IMR-90 (cell line): ENCODE data around the gene SPDYC. TPM values are rescaled to one million over a fixed set of nuclear protein-coding genes. Genes with fewer than 3 reads are reported as not detected.

Source experiments
- ATAC-seq: fragments of 200-7000 bp; cut with Tn5 transposase; 2 replicates; pipeline ENCODE4 v1.9.1; 2020; ENCODE audit warnings: low read depth, mild to moderate bottlenecking, moderate library complexity
- BruUV-seq: library from RNA; stranded (reverse); fragments of 400-500 nt; replicated peaks from 2 replicates; lab custom pipeline; 2021; lab: Mats Ljungman, UMichigan
- CTCF ChIA-PET: fragments of 300-600 bp; formaldehyde crosslinking; extraction: SDS; loops from one replicate; lab custom pipeline; 2021; ENCODE audit warnings: antibody characterized with exemption; lab: Yijun Ruan, JAX
- POLR2A ChIA-PET: fragments of 300-600 bp; sonication (Branson Sonifier 250); formaldehyde crosslinking; loops from one replicate; lab custom pipeline; 2022; ENCODE audit warnings: antibody characterized with exemption; ENCODE audit not compliant: unreplicated experiment; lab: Charles Lee
- DNase-seq: peaks from one replicate; pipeline ENCODE4 v3.0.0; 2013
- H2AFZ ChIP-seq: replicated peaks from 2 replicates; pipeline ENCODE3; 2013; ENCODE audit warnings: low read length, mild to moderate bottlenecking; ENCODE audit not compliant: poor library complexity
- H2AK5ac ChIP-seq: 2 replicates; pipeline ENCODE4 v1.6.1; 2013; ENCODE audit warnings: low read depth, low read length, inconsistent platforms
- H2AK9ac ChIP-seq: replicated peaks from 2 replicates; pipeline ENCODE3; 2013; ENCODE audit warnings: mild to moderate bottlenecking, low read depth, low read length, moderate library complexity; ENCODE audit not compliant: poor library complexity
- H2BK120ac ChIP-seq: 2 replicates; pipeline ENCODE4 v1.6.1; 2013; ENCODE audit warnings: low read depth, low read length, inconsistent platforms
- H2BK15ac ChIP-seq: 3 replicates; pipeline ENCODE4 v1.6.1; 2013; ENCODE audit warnings: low read depth, low read length, inconsistent platforms
- H2BK20ac ChIP-seq: 2 replicates; pipeline ENCODE4 v1.6.1; 2013; ENCODE audit warnings: low read depth, mild to moderate bottlenecking, inconsistent platforms, low read length, moderate library complexity
- H2BK5ac ChIP-seq: 2 replicates; pipeline ENCODE4 v1.6.1; 2013; ENCODE audit warnings: mild to moderate bottlenecking, low read depth, low read length, inconsistent platforms; ENCODE audit not compliant: poor library complexity, severe bottlenecking
- H3K14ac ChIP-seq: replicated peaks from 2 replicates; pipeline ENCODE4 v1.6.1; 2013; ENCODE audit warnings: low read depth, low read length, inconsistent platforms
- H3K18ac ChIP-seq: 2 replicates; pipeline ENCODE4 v1.6.1; 2013; ENCODE audit warnings: low read depth, low read length, control low read depth
- H3K23ac ChIP-seq: 2 replicates; pipeline ENCODE4 v1.6.1; 2013; ENCODE audit warnings: low read depth, low read length, inconsistent platforms
- H3K27ac ChIP-seq: 2 replicates; pipeline ENCODE4 v1.5.1; 2013; ENCODE audit warnings: mild to moderate bottlenecking, control low read depth, low read length; ENCODE audit not compliant: insufficient read depth
- H3K27me3 ChIP-seq: 2 replicates; pipeline ENCODE4 v1.6.1; 2013; ENCODE audit warnings: low read length; ENCODE audit not compliant: control insufficient read depth, insufficient read depth
- H3K36me3 ChIP-seq: 2 replicates; pipeline ENCODE4 v1.6.1; 2013; ENCODE audit warnings: low read length, mixed read lengths; ENCODE audit not compliant: control insufficient read depth, insufficient read depth
- H3K4ac ChIP-seq: 2 replicates; pipeline ENCODE4 v1.6.1; 2013; ENCODE audit warnings: low read depth, low read length, inconsistent platforms
- H3K4me1 ChIP-seq: 2 replicates; pipeline ENCODE4 v1.6.1; 2013; ENCODE audit warnings: low read length, mixed read lengths; ENCODE audit not compliant: control insufficient read depth, insufficient read depth
- H3K4me2 ChIP-seq: 2 replicates; pipeline ENCODE4 v1.6.1; 2013; ENCODE audit warnings: low read depth, mild to moderate bottlenecking, control low read depth, low read length, moderate library complexity
- H3K4me3 ChIP-seq: 2 replicates; pipeline ENCODE4 v1.5.1; 2013; ENCODE audit warnings: low read depth, mild to moderate bottlenecking, control low read depth, low read length, moderate library complexity; ENCODE audit not compliant: insufficient read depth
- H3K56ac ChIP-seq: 2 replicates; pipeline ENCODE4 v1.6.1; 2013; ENCODE audit warnings: low read length, inconsistent platforms; ENCODE audit not compliant: insufficient read depth; ENCODE audit errors: extremely low read depth
- H3K79me1 ChIP-seq, 2 experiments: 2 replicates each; pipeline ENCODE4 v1.6.1; 2013; ENCODE audit warnings: low read length in 2 of 2, inconsistent platforms in 1 of 2, low read depth in 1 of 2
- H3K9ac ChIP-seq: 2 replicates; pipeline ENCODE4 v1.6.1; 2013; ENCODE audit warnings: low read depth, low read length, control low read depth
- H3K9me1 ChIP-seq: 2 replicates; pipeline ENCODE4 v1.6.1; 2013; ENCODE audit warnings: low read length, inconsistent platforms; ENCODE audit not compliant: insufficient read depth
- H3K9me3 ChIP-seq: 2 replicates; pipeline ENCODE4 v1.6.1; 2013; ENCODE audit warnings: low read length; ENCODE audit not compliant: control insufficient read depth, insufficient read depth
- H4K20me1 ChIP-seq: 2 replicates; pipeline ENCODE4 v1.6.1; 2013; ENCODE audit warnings: low read length, inconsistent platforms; ENCODE audit not compliant: insufficient read depth
- H4K5ac ChIP-seq: 2 replicates; pipeline ENCODE4 v1.6.1; 2013; ENCODE audit warnings: mild to moderate bottlenecking, low read depth, low read length, control low read depth
- H4K8ac ChIP-seq, 2 experiments: 2 replicates each; pipeline ENCODE4 v1.6.1; 2013; ENCODE audit warnings: low read depth in 2 of 2, low read length in 2 of 2, control low read depth in 1 of 2, inconsistent platforms in 1 of 2
- H4K91ac ChIP-seq: 2 replicates; pipeline ENCODE4 v1.6.1; 2013; ENCODE audit warnings: low read depth, low read length, inconsistent platforms; ENCODE audit not compliant: insufficient read depth
- BHLHE40 ChIP-seq: fragments of 150-350 bp; IDR thresholded peaks from 2 replicates; pipeline ENCODE4 v1.6.1; 2016; ENCODE audit warnings: mild to moderate bottlenecking, low read depth, low read length
- CEBPB ChIP-seq: IDR thresholded peaks from 2 replicates; pipeline ENCODE4 v1.6.1; 2012; ENCODE audit warnings: low read depth, low read length, improper control_type of control experiment
- CHD1 ChIP-seq: IDR thresholded peaks from 2 replicates; pipeline ENCODE4 v1.6.1; 2012; ENCODE audit warnings: low read depth, low read length, improper control_type of control experiment
- CTCF ChIP-seq: conservative IDR thresholded peaks from 2 replicates; pipeline ENCODE4 v1.5.1; 2012; ENCODE audit warnings: mild to moderate bottlenecking, low read depth, low read length, improper control_type of control experiment
- MAFK ChIP-seq: IDR thresholded peaks from 2 replicates; pipeline ENCODE4 v1.6.1; 2012; ENCODE audit warnings: low read depth, low read length, improper control_type of control experiment
- MAZ ChIP-seq: IDR thresholded peaks from 2 replicates; pipeline ENCODE4 v1.6.1; 2012; ENCODE audit warnings: low read depth, mild to moderate bottlenecking, low read length, improper control_type of control experiment, moderate library complexity, borderline replicate concordance
- NFE2L2 ChIP-seq: fragments of 150-350 bp; IDR thresholded peaks from 2 replicates; pipeline ENCODE4 v1.6.1; 2016; ENCODE audit warnings: low read depth, mild to moderate bottlenecking, low read length
- RAD21 ChIP-seq: IDR thresholded peaks from 2 replicates; pipeline ENCODE4 v1.6.1; 2012; ENCODE audit warnings: low read length, improper control_type of control experiment
- RCOR1 ChIP-seq: IDR thresholded peaks from 2 replicates; pipeline ENCODE4 v1.6.1; 2012; ENCODE audit warnings: mild to moderate bottlenecking, low read length, improper control_type of control experiment; ENCODE audit not compliant: insufficient replicate concordance
- RFX5 ChIP-seq: IDR thresholded peaks from 2 replicates; pipeline ENCODE4 v1.8.0; 2012; ENCODE audit warnings: low read depth, mild to moderate bottlenecking, low read length, moderate library complexity
- SMC3 ChIP-seq: fragments of 150-350 bp; IDR thresholded peaks from 2 replicates; pipeline ENCODE4 v1.6.1; 2016; ENCODE audit warnings: low read depth, mild to moderate bottlenecking, antibody characterized with exemption, low read length, moderate library complexity
- USF2 ChIP-seq: fragments of 150-350 bp; IDR thresholded peaks from 2 replicates; pipeline ENCODE4 v1.6.1; 2017; ENCODE audit warnings: mild to moderate bottlenecking, antibody characterized with exemption, low read length, low read depth
- WGBS, 2 experiments: methylation state at CpG; one replicate each; pipeline versions ENCODE4 v1.1.5 to v1.1.7; 2013; ENCODE audit warnings: missing lambda C conversion rate in 2 of 2; ENCODE audit not compliant: insufficient read length in 1 of 2; ENCODE audit errors: extremely low coverage in 2 of 2; 5-methylcytosine and 5-hydroxymethylcytosine counted together
- dilution Hi-C: fragments of 300-500 bp; cut with HindIII; formaldehyde crosslinking; loops from one replicate; pipeline ENCODE4 v1.14.3; 2018; ENCODE audit warnings: low sequenced_read_pairs; ENCODE audit not compliant: unreplicated experiment
- in situ Hi-C: fragments of 300-500 bp; cut with MboI; formaldehyde crosslinking; loops from 3 replicates; pipeline ENCODE4 v1.14.3; 2019; ENCODE audit warnings: low sequenced_read_pairs, inconsistent platforms, mixed read lengths
- intact Hi-C: fragments of 100-400 bp; cut with micrococcal nuclease; formaldehyde crosslinking; loops from 2 replicates; pipeline ENCODE4 v1.10.0; 2022
- polyA plus RNA-seq, 3 experiments: library from polyadenylated mRNA; depleted of rRNA; stranded (reverse); fragments of >200 nt; gene quantifications; 2 replicates each; pipeline ENCODE4 v1.2.3, GENCODE V29; 2012; ENCODE audit warnings: low replicate concordance in 1 of 3
- total RNA-seq: library from RNA; depleted of rRNA; stranded (reverse); fragments of >200 nt; gene quantifications from 2 replicates; pipeline ENCODE4 v1.2.3, GENCODE V29; 2012

SPDYC gene
- total and polyA plus RNA-seq, 2 of the 4 experiments (the other 2 are of a cell fraction) = not detected

GRCh38 chr11:65206901-65207300 lies 36.9 kb downstream of the SPDYC start:
- 90% methylated on average over 2 of the region's 7 CpGs; no CpG with 5 or more reads in 1 of the 2 experiments for WGBS, 2 experiments
- intact Hi-C loops = no loop called here
- no peak overlapping the region for H3K18ac ChIP-seq
- H2BK20ac ChIP-seq = no peak overlapping the region
- H3K14ac ChIP-seq = no peak overlapping the region
- no peaks in the 10 kb centered on the region for H3K9me3 ChIP-seq
- 0 out of 4 replicates have a peak, but pooled peaks cover 0 to 7% of the 10 kb centered on the region in 2 experiments for H3K79me1 ChIP-seq
- BruUV-seq = no TSS peak
- no peak overlapping the region for H3K27ac ChIP-seq
- dilution Hi-C loops = no loop called here
- no peak overlapping the region for H4K5ac ChIP-seq
- no peak overlapping the region for H2AK5ac ChIP-seq
- ChIA-PET CTCF (no interaction called here), POLR2A (no interaction called here)
- in situ Hi-C loops = no loop called here
- H3K4me2 ChIP-seq = no peak overlapping the region
- no peak overlapping the region for H2AK9ac ChIP-seq
- no peak overlapping the region for H2BK120ac ChIP-seq
- H3K23ac ChIP-seq = no peak overlapping the region
- ATAC-seq (no peak), DNase-seq (no peak)
- H3K56ac ChIP-seq = no peak overlapping the region
- H3K4me3 ChIP-seq = no peak overlapping the region
- H3K27me3 ChIP-seq = no peaks in the 10 kb centered on the region
- H4K20me1 ChIP-seq = peaks cover 11% of the 10 kb centered on the region; the same call in 1 of the 2 replicates
- no peaks in the 10 kb centered on the region for H3K4me1 ChIP-seq
- H4K91ac ChIP-seq = no peak overlapping the region
- no peak overlapping the region for H4K8ac ChIP-seq
- no peak overlapping the region for H3K4ac ChIP-seq
- no peak overlapping the region for H3K9ac ChIP-seq
- H3K36me3 ChIP-seq = peaks cover 73% of the 10 kb centered on the region
- no peak overlapping the region for H2AFZ ChIP-seq
- H2BK5ac ChIP-seq = no peak overlapping the region
- H2BK15ac ChIP-seq = no peak overlapping the region
- TF ChIP-seq RAD21 (no peak), BHLHE40 (no peak), RFX5 (no peak), CEBPB (no peak), SMC3 (no peak), MAZ (no peak), CHD1 (no peak), NFE2L2 (no peak), CTCF (no peak), MAFK (no peak), RCOR1 (no peak), USF2 (no peak)
- no peaks in the 10 kb centered on the region for H3K9me1 ChIP-seq
